ENCODE results near the gene HOXC4.

Gene HOXC4

DNA sequence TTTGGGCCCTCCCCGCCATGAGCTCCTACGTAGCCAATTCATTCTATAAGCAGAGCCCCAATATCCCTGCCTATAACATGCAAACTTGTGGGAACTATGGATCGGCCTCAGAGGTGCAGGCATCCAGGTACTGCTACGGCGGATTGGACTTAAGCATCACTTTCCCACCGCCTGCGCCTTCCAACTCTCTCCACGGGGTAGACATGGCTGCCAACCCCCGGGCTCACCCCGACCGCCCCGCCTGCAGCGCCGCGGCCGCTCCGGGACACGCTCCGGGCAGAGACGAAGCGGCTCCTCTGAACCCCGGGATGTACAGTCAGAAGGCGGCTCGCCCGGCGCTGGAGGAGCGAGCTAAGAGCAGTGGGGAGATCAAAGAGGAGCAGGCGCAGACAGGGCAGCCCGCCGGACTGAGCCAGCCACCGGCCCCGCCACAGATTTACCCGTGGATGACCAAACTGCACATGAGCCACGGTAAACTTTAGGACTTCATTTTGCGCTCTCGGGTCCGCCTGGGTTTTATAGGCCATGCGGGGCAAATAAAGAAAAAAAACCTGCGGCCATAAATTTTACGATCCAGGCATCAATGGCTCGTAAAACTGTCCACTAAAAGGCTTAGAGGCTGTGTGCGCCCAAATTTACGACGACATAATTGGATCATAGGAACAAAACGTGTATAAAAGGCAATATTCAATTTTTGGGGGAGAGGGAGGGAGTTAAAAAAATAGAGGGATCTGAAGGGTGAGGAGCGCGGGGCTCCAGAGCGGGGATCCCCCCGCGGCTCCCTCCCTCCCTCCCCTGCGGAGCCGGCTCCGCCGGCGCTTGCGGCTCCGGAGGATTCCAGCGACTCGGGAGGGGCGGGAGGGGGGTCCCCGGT is 20.3 kb upstream of the HOXC4 start (continued):
- peak; percentile 89 for TF ChIP-seq ZNF146 (tag by site-specific recombination; IDR thresholded peaks at IDR 0.05)
- TF ChIP-seq, protein P1, sequence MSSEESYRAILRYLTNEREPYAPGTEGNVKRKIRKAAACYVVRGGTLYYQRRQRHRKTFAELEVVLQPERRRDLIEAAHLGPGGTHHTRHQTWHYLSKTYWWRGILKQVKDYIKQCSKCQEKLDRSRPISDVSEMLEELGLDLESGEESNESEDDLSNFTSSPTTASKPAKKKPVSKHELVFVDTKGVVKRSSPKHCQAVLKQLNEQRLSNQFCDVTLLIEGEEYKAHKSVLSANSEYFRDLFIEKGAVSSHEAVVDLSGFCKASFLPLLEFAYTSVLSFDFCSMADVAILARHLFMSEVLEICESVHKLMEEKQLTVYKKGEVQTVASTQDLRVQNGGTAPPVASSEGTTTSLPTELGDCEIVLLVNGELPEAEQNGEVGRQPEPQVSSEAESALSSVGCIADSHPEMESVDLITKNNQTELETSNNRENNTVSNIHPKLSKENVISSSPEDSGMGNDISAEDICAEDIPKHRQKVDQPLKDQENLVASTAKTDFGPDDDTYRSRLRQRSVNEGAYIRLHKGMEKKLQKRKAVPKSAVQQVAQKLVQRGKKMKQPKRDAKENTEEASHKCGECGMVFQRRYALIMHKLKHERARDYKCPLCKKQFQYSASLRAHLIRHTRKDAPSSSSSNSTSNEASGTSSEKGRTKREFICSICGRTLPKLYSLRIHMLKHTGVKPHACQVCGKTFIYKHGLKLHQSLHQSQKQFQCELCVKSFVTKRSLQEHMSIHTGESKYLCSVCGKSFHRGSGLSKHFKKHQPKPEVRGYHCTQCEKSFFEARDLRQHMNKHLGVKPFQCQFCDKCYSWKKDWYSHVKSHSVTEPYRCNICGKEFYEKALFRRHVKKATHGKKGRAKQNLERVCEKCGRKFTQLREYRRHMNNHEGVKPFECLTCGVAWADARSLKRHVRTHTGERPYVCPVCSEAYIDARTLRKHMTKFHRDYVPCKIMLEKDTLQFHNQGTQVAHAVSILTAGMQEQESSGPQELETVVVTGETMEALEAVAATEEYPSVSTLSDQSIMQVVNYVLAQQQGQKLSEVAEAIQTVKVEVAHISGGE (tag by site-specific recombination; conservative IDR thresholded peaks at IDR 0.05; ENCODE audit: low read depth): peak; percentile 40; the same call in 1 of the 2 replicates
- TF ChIP-seq ZNF660 (tag by site-specific recombination; IDR thresholded peaks at IDR 0.05): peak; percentile 85
- TF ChIP-seq, protein P2, sequence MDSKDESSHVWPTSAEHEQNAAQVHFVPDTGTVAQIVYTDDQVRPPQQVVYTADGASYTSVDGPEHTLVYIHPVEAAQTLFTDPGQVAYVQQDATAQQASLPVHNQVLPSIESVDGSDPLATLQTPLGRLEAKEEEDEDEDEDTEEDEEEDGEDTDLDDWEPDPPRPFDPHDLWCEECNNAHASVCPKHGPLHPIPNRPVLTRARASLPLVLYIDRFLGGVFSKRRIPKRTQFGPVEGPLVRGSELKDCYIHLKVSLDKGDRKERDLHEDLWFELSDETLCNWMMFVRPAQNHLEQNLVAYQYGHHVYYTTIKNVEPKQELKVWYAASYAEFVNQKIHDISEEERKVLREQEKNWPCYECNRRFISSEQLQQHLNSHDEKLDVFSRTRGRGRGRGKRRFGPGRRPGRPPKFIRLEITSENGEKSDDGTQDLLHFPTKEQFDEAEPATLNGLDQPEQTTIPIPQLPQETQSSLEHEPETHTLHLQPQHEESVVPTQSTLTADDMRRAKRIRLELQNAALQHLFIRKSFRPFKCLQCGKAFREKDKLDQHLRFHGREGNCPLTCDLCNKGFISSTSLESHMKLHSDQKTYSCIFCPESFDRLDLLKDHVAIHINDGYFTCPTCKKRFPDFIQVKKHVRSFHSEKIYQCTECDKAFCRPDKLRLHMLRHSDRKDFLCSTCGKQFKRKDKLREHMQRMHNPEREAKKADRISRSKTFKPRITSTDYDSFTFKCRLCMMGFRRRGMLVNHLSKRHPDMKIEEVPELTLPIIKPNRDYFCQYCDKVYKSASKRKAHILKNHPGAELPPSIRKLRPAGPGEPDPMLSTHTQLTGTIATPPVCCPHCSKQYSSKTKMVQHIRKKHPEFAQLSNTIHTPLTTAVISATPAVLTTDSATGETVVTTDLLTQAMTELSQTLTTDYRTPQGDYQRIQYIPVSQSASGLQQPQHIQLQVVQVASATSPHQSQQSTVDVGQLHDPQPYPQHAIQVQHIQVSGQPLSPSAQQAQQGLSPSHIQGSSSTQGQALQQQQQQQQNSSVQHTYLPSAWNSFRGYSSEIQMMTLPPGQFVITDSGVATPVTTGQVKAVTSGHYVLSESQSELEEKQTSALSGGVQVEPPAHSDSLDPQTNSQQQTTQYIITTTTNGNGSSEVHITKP (tag by site-specific recombination; IDR thresholded peaks at IDR 0.05): peak; percentile 48; the same call in 1 of the 2 replicates
- TF ChIP-seq IKZF3 (tag by site-specific recombination; IDR thresholded peaks at IDR 0.05): peak; percentile 99
- TF ChIP-seq EGR2 (tag by site-specific recombination; IDR thresholded peaks at IDR 0.05; ENCODE audit: low read depth): peak; percentile 5; the same call in 1 of the 2 replicates
- peak; percentile 86 for TF ChIP-seq ZNF596 (tag by site-specific recombination; IDR thresholded peaks at IDR 0.05)
- TF ChIP-seq GLIS2 (tag by site-specific recombination; IDR thresholded peaks at IDR 0.05): peak; percentile 86
- TF ChIP-seq, protein P3, sequence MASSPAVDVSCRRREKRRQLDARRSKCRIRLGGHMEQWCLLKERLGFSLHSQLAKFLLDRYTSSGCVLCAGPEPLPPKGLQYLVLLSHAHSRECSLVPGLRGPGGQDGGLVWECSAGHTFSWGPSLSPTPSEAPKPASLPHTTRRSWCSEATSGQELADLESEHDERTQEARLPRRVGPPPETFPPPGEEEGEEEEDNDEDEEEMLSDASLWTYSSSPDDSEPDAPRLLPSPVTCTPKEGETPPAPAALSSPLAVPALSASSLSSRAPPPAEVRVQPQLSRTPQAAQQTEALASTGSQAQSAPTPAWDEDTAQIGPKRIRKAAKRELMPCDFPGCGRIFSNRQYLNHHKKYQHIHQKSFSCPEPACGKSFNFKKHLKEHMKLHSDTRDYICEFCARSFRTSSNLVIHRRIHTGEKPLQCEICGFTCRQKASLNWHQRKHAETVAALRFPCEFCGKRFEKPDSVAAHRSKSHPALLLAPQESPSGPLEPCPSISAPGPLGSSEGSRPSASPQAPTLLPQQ (tag by site-specific recombination; IDR thresholded peaks at IDR 0.05): peak; percentile 89
- peak; percentile 99 for TF ChIP-seq ZNF391 (tag by site-specific recombination; IDR thresholded peaks at IDR 0.05; ENCODE audit: borderline replicate concordance, low read depth)
- 0 out of 2 replicates have a peak, but pooled peaks have one; percentile 81 for TF ChIP-seq ZSCAN23 (tag by site-specific recombination; IDR thresholded peaks at IDR 0.05)
- peak; percentile 94 for TF ChIP-seq ZNF19 (tag by site-specific recombination; IDR thresholded peaks at IDR 0.05; ENCODE audit: low read depth)
- TF ChIP-seq, protein P4, sequence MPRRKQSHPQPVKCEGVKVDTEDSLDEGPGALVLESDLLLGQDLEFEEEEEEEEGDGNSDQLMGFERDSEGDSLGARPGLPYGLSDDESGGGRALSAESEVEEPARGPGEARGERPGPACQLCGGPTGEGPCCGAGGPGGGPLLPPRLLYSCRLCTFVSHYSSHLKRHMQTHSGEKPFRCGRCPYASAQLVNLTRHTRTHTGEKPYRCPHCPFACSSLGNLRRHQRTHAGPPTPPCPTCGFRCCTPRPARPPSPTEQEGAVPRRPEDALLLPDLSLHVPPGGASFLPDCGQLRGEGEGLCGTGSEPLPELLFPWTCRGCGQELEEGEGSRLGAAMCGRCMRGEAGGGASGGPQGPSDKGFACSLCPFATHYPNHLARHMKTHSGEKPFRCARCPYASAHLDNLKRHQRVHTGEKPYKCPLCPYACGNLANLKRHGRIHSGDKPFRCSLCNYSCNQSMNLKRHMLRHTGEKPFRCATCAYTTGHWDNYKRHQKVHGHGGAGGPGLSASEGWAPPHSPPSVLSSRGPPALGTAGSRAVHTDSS (tag by site-specific recombination; IDR thresholded peaks at IDR 0.05): peak; percentile 72
- TF ChIP-seq ZNF423 (tag by site-specific recombination; IDR thresholded peaks at IDR 0.05): peak; percentile 87
- peak; percentile 83; the same call in 1 of the 2 replicates for TF ChIP-seq KLF8 (tag by site-specific recombination; IDR thresholded peaks at IDR 0.05)
- TF ChIP-seq ZNF670 (tag by site-specific recombination; IDR thresholded peaks at IDR 0.05; ENCODE audit: low read depth): no peak
- TF ChIP-seq, protein P5, sequence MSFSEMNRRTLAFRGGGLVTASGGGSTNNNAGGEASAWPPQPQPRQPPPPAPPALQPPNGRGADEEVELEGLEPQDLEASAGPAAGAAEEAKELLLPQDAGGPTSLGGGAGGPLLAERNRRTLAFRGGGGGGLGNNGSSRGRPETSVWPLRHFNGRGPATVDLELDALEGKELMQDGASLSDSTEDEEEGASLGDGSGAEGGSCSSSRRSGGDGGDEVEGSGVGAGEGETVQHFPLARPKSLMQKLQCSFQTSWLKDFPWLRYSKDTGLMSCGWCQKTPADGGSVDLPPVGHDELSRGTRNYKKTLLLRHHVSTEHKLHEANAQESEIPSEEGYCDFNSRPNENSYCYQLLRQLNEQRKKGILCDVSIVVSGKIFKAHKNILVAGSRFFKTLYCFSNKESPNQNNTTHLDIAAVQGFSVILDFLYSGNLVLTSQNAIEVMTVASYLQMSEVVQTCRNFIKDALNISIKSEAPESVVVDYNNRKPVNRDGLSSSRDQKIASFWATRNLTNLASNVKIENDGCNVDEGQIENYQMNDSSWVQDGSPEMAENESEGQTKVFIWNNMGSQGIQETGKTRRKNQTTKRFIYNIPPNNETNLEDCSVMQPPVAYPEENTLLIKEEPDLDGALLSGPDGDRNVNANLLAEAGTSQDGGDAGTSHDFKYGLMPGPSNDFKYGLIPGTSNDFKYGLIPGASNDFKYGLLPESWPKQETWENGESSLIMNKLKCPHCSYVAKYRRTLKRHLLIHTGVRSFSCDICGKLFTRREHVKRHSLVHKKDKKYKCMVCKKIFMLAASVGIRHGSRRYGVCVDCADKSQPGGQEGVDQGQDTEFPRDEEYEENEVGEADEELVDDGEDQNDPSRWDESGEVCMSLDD (tag by site-specific recombination; IDR thresholded peaks at IDR 0.05): peak; percentile 51; the same call in 1 of the 2 replicates
- TF ChIP-seq, protein P6, sequence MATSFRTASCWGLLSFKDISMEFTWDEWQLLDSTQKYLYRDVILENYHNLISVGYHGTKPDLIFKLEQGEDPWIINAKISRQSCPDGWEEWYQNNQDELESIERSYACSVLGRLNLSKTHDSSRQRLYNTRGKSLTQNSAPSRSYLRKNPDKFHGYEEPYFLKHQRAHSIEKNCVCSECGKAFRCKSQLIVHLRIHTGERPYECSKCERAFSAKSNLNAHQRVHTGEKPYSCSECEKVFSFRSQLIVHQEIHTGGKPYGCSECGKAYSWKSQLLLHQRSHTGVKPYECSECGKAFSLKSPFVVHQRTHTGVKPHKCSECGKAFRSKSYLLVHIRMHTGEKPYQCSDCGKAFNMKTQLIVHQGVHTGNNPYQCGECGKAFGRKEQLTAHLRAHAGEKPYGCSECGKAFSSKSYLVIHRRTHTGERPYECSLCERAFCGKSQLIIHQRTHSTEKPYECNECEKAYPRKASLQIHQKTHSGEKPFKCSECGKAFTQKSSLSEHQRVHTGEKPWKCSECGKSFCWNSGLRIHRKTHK (tag by site-specific recombination; IDR thresholded peaks at IDR 0.05): no peak
- TF ChIP-seq ZNF514 (tag by site-specific recombination; IDR thresholded peaks at IDR 0.05): no peak
- peak; percentile 77; the same call in 1 of the 2 replicates for TF ChIP-seq ZFP37 (tag by site-specific recombination; IDR thresholded peaks at IDR 0.05)
- TF ChIP-seq ZNF274 (IDR thresholded peaks at IDR 0.05; ENCODE audit: low read length): no peak
- TF ChIP-seq ZNF274 (tag by site-specific recombination; IDR thresholded peaks at IDR 0.05; ENCODE audit: borderline replicate concordance): no peak
- TF ChIP-seq ZNF223 (tag by site-specific recombination; IDR thresholded peaks at IDR 0.05): no peak
- peak; percentile 83 for TF ChIP-seq YY1 (tag by site-specific recombination; IDR thresholded peaks at IDR 0.05)

All from HEK293 (cell line).